BE2C (cell line): ENCODE measurements around the gene C19orf25.

Experiments used
- DNase-seq: peaks from one replicate; pipeline ENCODE4 v3.0.0-alpha.2; 2020
- H3K27me3 ChIP-seq: fragments of 250-450 bp; sonication (Bioruptor Pico); 2 replicates; pipeline ENCODE4 v1.5.1; 2020; ENCODE audit warnings: mild to moderate bottlenecking
- H3K36me3 ChIP-seq: fragments of 250-450 bp; sonication (Bioruptor Pico); 2 replicates; pipeline ENCODE4 v1.5.1; 2020; ENCODE audit warnings: mild to moderate bottlenecking
- H3K4me1 ChIP-seq: fragments of 250-450 bp; sonication (Bioruptor Pico); 2 replicates; pipeline ENCODE4 v1.5.1; 2020
- H3K4me3 ChIP-seq: 2 replicates; pipeline ENCODE4 v1.5.1; 2011; ENCODE audit warnings: low read depth, low read length
- H3K9me3 ChIP-seq: fragments of 250-450 bp; sonication (Bioruptor Pico); 2 replicates; pipeline ENCODE4 v1.5.1; 2020
- TF ChIP-seq, protein P1 (sequence below): IDR thresholded peaks from 2 replicates; pipeline ENCODE4 v1.5.1; 2012; ENCODE audit warnings: mild to moderate bottlenecking, low read depth, low read length

C19orf25 gene

DNA sequence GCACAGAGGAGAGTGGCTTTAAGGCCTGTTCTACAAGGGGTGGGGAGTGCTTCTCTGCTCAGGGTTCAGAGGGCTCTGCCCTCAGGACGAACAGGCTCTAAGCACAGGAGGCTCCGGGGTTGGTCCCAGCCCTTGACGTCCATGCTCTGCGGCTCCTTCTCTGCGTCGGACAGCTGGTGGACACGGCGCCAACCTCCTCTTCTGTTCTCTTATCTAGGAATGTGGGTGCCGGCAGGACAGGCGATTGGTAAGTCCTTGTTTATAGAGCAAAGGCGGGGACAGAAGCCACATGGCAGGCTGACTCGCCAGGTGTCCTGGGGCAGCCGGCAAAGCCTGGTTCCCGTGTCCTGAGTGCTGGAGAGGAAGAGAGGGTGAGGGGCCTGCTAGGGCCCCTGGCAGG is 49.3 kb downstream of the C19orf25 start:
- peaks cover 97% of the 10 kb centered on the region for H3K36me3 ChIP-seq
- H3K27me3 ChIP-seq: no peaks in the 10 kb centered on the region
- H3K9me3 ChIP-seq: no peaks in the 10 kb centered on the region
- TF ChIP-seq, protein P1, sequence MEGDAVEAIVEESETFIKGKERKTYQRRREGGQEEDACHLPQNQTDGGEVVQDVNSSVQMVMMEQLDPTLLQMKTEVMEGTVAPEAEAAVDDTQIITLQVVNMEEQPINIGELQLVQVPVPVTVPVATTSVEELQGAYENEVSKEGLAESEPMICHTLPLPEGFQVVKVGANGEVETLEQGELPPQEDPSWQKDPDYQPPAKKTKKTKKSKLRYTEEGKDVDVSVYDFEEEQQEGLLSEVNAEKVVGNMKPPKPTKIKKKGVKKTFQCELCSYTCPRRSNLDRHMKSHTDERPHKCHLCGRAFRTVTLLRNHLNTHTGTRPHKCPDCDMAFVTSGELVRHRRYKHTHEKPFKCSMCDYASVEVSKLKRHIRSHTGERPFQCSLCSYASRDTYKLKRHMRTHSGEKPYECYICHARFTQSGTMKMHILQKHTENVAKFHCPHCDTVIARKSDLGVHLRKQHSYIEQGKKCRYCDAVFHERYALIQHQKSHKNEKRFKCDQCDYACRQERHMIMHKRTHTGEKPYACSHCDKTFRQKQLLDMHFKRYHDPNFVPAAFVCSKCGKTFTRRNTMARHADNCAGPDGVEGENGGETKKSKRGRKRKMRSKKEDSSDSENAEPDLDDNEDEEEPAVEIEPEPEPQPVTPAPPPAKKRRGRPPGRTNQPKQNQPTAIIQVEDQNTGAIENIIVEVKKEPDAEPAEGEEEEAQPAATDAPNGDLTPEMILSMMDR: no peak
- DNase-seq: no peak
- no peaks in the 10 kb centered on the region for H3K4me1 ChIP-seq
- no peak overlapping the region for H3K4me3 ChIP-seq

- Histone ChIP-seq H3K27me3 (no peaks in the 10 kb centered on the region), H3K4me1 (no peaks in the 10 kb centered on the region; the same call in 1 of the 2 replicates), H3K9me3 (no peaks in the 10 kb centered on the region), H3K36me3 (peaks cover 95% of the 10 kb centered on the region), H3K4me3 (no peak overlapping the region)
- TF ChIP-seq, protein P1: no peak
- DNase-seq: no peak
Observed at GRCh38 chr19:1428738-1429391, 50.1 kb downstream of the C19orf25 start.

GRCh38 chr19:1427221-1427920 is 51.6 kb downstream of the C19orf25 start:
- no peaks in the 10 kb centered on the region for H3K9me3 ChIP-seq
- DNase-seq: no peak
- TF ChIP-seq, protein P1: no peak
- H3K36me3 ChIP-seq: peaks cover 95% of the 10 kb centered on the region
- H3K4me3 ChIP-seq: no peak overlapping the region
- no peaks in the 10 kb centered on the region for H3K27me3 ChIP-seq
- no peaks in the 10 kb centered on the region; the same call in 1 of the 2 replicates for H3K4me1 ChIP-seq

DNA sequence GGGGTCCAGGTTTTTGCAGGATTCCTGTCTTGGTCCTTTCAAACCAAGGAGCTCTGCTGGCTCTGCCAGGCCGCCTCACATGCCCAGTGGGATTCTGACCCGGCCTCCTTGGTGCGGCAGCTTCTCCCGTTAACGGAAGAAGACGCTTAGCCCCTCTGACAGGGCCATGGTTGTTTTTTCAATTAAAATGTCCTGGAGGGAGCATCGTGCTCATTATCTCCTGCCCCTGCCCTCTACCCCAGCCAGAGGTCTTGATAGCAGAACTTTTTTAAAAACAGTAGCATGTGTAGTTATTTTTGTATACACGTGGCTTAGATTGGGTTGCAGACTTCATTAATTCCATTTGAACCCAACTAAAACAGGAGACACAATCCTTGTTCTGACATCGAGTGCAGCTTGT is 52.3 kb downstream of the C19orf25 start:
- Histone ChIP-seq H3K27me3 (no peaks in the 10 kb centered on the region), H3K36me3 (peaks cover 95% of the 10 kb centered on the region), H3K9me3 (no peaks in the 10 kb centered on the region), H3K4me3 (no peak overlapping the region), H3K4me1 (no peaks in the 10 kb centered on the region; the same call in 1 of the 2 replicates)
- TF ChIP-seq, protein P1: no peak
- no peak for DNase-seq

DNA sequence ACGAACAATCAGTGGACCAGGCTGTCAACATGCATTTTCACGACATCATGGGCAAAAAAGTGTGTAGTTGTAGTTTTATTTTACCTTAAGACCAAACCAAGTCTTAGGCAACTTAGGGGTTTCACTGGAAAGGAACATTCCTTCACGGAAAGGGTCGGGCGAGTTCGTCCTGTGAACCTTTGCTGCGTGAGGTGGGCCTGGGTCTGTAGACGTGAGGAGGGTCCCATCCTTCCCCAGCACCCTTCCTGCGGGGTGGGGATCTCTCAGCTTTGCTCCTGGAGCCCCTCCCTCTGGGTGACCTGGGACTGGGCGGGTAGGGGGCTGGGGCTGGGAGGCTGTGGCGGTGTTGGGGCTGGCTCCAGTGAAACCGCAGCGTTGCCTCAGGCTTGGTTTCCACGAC is 53.1 kb downstream of the C19orf25 start:
- H3K27me3 ChIP-seq: no peaks in the 10 kb centered on the region
- no peak overlapping the region for H3K4me3 ChIP-seq
- TF ChIP-seq, protein P1: no peak
- H3K9me3 ChIP-seq: no peaks in the 10 kb centered on the region
- DNase-seq: no peak
- no peaks in the 10 kb centered on the region; the same call in 1 of the 2 replicates for H3K4me1 ChIP-seq
- peaks cover 96% of the 10 kb centered on the region for H3K36me3 ChIP-seq
